OCI-LY7 (cell line): ENCODE measurements around the gene PIP5K1A. TPM values are rescaled to one million over a fixed set of nuclear protein-coding genes. Genes with fewer than 3 reads are reported as not detected.
"Not testable (repeated sequence)": the region's sequence is repeated elsewhere in the genome, so short reads cannot be mapped to it uniquely, and the experiment has no call there.

Source experiments
- BruUV-seq: library from RNA; stranded (reverse); fragments of 400-500 nt; replicated peaks from 2 replicates; lab custom pipeline; 2021; lab: Mats Ljungman, UMichigan
- CTCF ChIA-PET: fragments of 300-600 bp; sonication (Branson Sonifier 250); formaldehyde crosslinking; loops from one replicate; lab custom pipeline; 2022; ENCODE audit warnings: antibody characterized with exemption; ENCODE audit not compliant: unreplicated experiment; lab: Charles Lee
- POLR2A ChIA-PET: fragments of 300-600 bp; sonication (Branson Sonifier 250); formaldehyde crosslinking; loops from one replicate; lab custom pipeline; 2022; ENCODE audit warnings: antibody characterized with exemption; lab: Charles Lee
- DNase-seq: peaks from one replicate; pipeline ENCODE4 v3.0.0-alpha.2; 2015; ENCODE audit warnings: low spot score
- H2AFZ ChIP-seq: fragments of 200-600 bp; sonication (generic), shearing (Covaris generic); 2 replicates; pipeline ENCODE4 v1.6.1; 2014; ENCODE audit warnings: mild to moderate bottlenecking, antibody characterized with exemption, low read length, moderate library complexity
- H3K27ac ChIP-seq: fragments of 200-600 bp; sonication (generic); 2 replicates; pipeline ENCODE4 v1.5.1; 2014; ENCODE audit warnings: mixed run types, low read depth, mild to moderate bottlenecking, moderate library complexity, low read length, inconsistent platforms; ENCODE audit not compliant: poor library complexity, severe bottlenecking
- H3K36me3 ChIP-seq: fragments of 200-600 bp; sonication (generic); 2 replicates; pipeline ENCODE4 v1.6.1; 2014; ENCODE audit warnings: mild to moderate bottlenecking, antibody characterized with exemption, low read length, moderate library complexity, mixed read lengths; ENCODE audit not compliant: insufficient read depth
- H3K4me1 ChIP-seq: fragments of 200-600 bp; sonication (generic); 2 replicates; pipeline ENCODE4 v1.5.1; 2014; ENCODE audit warnings: mild to moderate bottlenecking, low read length; ENCODE audit not compliant: insufficient read depth, poor library complexity, severe bottlenecking
- H3K4me2 ChIP-seq: fragments of 200-600 bp; sonication (generic); 2 replicates; pipeline ENCODE4 v1.6.1; 2014; ENCODE audit warnings: mild to moderate bottlenecking, low read length
- H3K4me3 ChIP-seq: fragments of 200-600 bp; sonication (generic); 2 replicates; pipeline ENCODE4 v1.5.1; 2014; ENCODE audit warnings: mild to moderate bottlenecking, low read depth, low read length; ENCODE audit not compliant: poor library complexity, severe bottlenecking
- H3K79me2 ChIP-seq: fragments of 200-600 bp; sonication (generic); 2 replicates; pipeline ENCODE4 v1.6.1; 2016; ENCODE audit warnings: low read depth, mild to moderate bottlenecking, low read length, moderate library complexity, mixed read lengths; ENCODE audit not compliant: insufficient read depth
- H3K9me2 ChIP-seq: fragments of 200-600 bp; sonication (generic); 2 replicates; pipeline ENCODE4 v1.6.1; 2016; ENCODE audit warnings: mild to moderate bottlenecking, low read length, mixed read lengths; ENCODE audit not compliant: insufficient read depth
- H3K9me3 ChIP-seq: fragments of 200-600 bp; sonication (generic); 2 replicates; pipeline ENCODE4 v1.6.1; 2014; ENCODE audit warnings: mild to moderate bottlenecking, mixed run types, low read length, mixed read lengths
- H4K20me1 ChIP-seq: fragments of 200-600 bp; sonication (generic); 2 replicates; pipeline ENCODE4 v1.6.1; 2014; ENCODE audit warnings: mild to moderate bottlenecking, antibody characterized with exemption, low read length, moderate library complexity, mixed read lengths; ENCODE audit not compliant: insufficient read depth
- CTCF ChIP-seq: fragments of 200-600 bp; sonication (generic); conservative IDR thresholded peaks from 2 replicates; pipeline ENCODE4 v1.5.1; 2014; ENCODE audit warnings: mild to moderate bottlenecking, antibody characterized with exemption, low read length, moderate library complexity, mixed read lengths
- EZH2phosphoT487 ChIP-seq: fragments of 200-600 bp; sonication (generic); IDR thresholded peaks from 2 replicates; pipeline ENCODE4 v1.6.1; 2018; ENCODE audit warnings: low read depth, borderline replicate concordance, mild to moderate bottlenecking, mixed run types, antibody characterized with exemption, low read length, moderate library complexity, mixed read lengths
- intact Hi-C: fragments of 100-400 bp; cut with micrococcal nuclease; formaldehyde crosslinking; loops from one replicate; pipeline ENCODE4 v1.10.0; 2022; ENCODE audit not compliant: unreplicated experiment
- total RNA-seq, 2 experiments: library from RNA; depleted of rRNA in 1 of 2; stranded (reverse); fragments of >200 nt in 1 of 2; shearing (Covaris generic) in 1 of 2; gene quantifications; 2 replicates each; pipeline ENCODE4 v1.2.3, GENCODE V29; 2014 to 2022

PIP5K1A gene
- total RNA-seq, 2 experiments from 2014 or later: 50.5 to 85.3 TPM

- peaks cover 15% of the 10 kb centered on the region for H3K79me2 ChIP-seq
- H3K4me2 ChIP-seq: no peak overlapping the region
- no peak for TF ChIP-seq EZH2phosphoT487
- no peak for TF ChIP-seq CTCF
- H2AFZ ChIP-seq: no peak overlapping the region
- no peak for DNase-seq
- intact Hi-C loops: no loop called here
- no TSS peak for BruUV-seq
- no peaks in the 10 kb centered on the region for H4K20me1 ChIP-seq
- no peaks in the 10 kb centered on the region for H3K9me3 ChIP-seq
- H3K27ac ChIP-seq: no peak overlapping the region
- no peak overlapping the region for H3K4me3 ChIP-seq
- POLR2A ChIA-PET: interaction anchor here (0.7 to 1.3 kb wide), 3 partner anchors 27 to 331 kb away, joined by 3 to 4 read pairs (median 3); partner anchors contain the start of genes LYSMD1, SCNM1 and ZNF687
- no peaks in the 10 kb centered on the region for H3K36me3 ChIP-seq
- CTCF ChIA-PET: no interaction called here
- H3K4me1 ChIP-seq: peaks cover 29% of the 10 kb centered on the region
- H3K9me2 ChIP-seq: no peaks in the 10 kb centered on the region
Measured at GRCh38 chr1:151193304-151193703, 5.0 kb upstream of the PIP5K1A start.

GRCh38 chr1:151193856-151194255 is 4.5 kb upstream of the PIP5K1A start:
- peaks cover 13% of the 10 kb centered on the region for H3K79me2 ChIP-seq
- H2AFZ ChIP-seq: no peak overlapping the region
- H3K4me3 ChIP-seq: no peak overlapping the region
- no TSS peak for BruUV-seq
- H3K36me3 ChIP-seq: no peaks in the 10 kb centered on the region
- no peaks in the 10 kb centered on the region for H3K9me3 ChIP-seq
- peaks cover 25% of the 10 kb centered on the region for H3K4me1 ChIP-seq
- H4K20me1 ChIP-seq: no peaks in the 10 kb centered on the region
- no peak for TF ChIP-seq CTCF
- TF ChIP-seq EZH2phosphoT487: no peak
- intact Hi-C loops: no loop called here
- H3K4me2 ChIP-seq: no peak overlapping the region
- no peaks in the 10 kb centered on the region for H3K9me2 ChIP-seq
- no peak for DNase-seq
- CTCF ChIA-PET: no interaction called here
- POLR2A ChIA-PET: no interaction called here
- no peak overlapping the region for H3K27ac ChIP-seq

GRCh38 chr1:151194894-151195594 is 3.3 kb upstream of the PIP5K1A start:
- H2AFZ ChIP-seq, H3K36me3 ChIP-seq, DNase-seq, H4K20me1 ChIP-seq, H3K4me3 ChIP-seq, H3K4me2 ChIP-seq, H3K27ac ChIP-seq, BruUV-seq, H3K9me2 ChIP-seq, H3K9me3 ChIP-seq: not testable (repeated sequence)
- Histone ChIP-seq H3K79me2 (peaks cover 16% of the 10 kb centered on the region), H3K4me1 (peaks cover 30% of the 10 kb centered on the region)
- ChIA-PET CTCF (interaction anchor here (0.6 to 0.7 kb wide), 3 partner anchors 14 to 281 kb away, joined by 3 read pairs; no protein-coding TSS in a partner anchor), POLR2A (interaction anchor here (0.6 to 1.1 kb wide), 5 partner anchors 9 to 136 kb away, joined by 3 to 5 read pairs (median 3); partner anchors contain the start of gene CDC42SE1)
- intact Hi-C loops: loop anchor here (5.0 kb wide), 1 partner anchor 152 kb away; the partner anchor contains the start of gene RFX5
